K562 (cell line): ENCODE results near the gene NELFE. TPM values are rescaled to one million over a fixed set of nuclear protein-coding genes. Genes with fewer than 3 reads are reported as not detected.

Experiments used
- BHLHE40 ChIP-seq: IDR thresholded peaks from 2 replicates; pipeline ENCODE4 v1.6.1; 2011; ENCODE audit warnings: low read length, improper control_type of control experiment
- CGGBP1 ChIP-seq: fragments of 250-450 bp; sonication (Bioruptor Pico); IDR thresholded peaks from 2 replicates; pipeline ENCODE4 v1.9.0; 2021; ENCODE audit warnings: mild to moderate bottlenecking
- EP400 ChIP-seq: fragments of 450-650 bp; IDR thresholded peaks from 2 replicates; pipeline ENCODE4 v1.6.1; 2017; ENCODE audit warnings: antibody characterized with exemption, mild to moderate bottlenecking, moderate library complexity
- ETV1 ChIP-seq: fragments of 450-650 bp; conservative IDR thresholded peaks from 2 replicates; pipeline ENCODE4 v1.6.1; 2016; ENCODE audit warnings: missing genetic modification characterization, control low read depth, low read depth, missing compliant biosample characterization
- FOXK1 ChIP-seq: sonication (generic); formaldehyde crosslinking; IDR thresholded peaks from 2 replicates; pipeline ENCODE4 v1.8.0; 2022; ENCODE audit warnings: missing genetic modification reagents, mild to moderate bottlenecking, borderline replicate concordance
- HDAC2 ChIP-seq: fragments of 450-650 bp; IDR thresholded peaks from 2 replicates; pipeline ENCODE4 v1.6.1; 2016; ENCODE audit warnings: mild to moderate bottlenecking
- HINFP ChIP-seq: fragments of 450-650 bp; conservative IDR thresholded peaks from 2 replicates; pipeline ENCODE4 v1.6.1; 2016; ENCODE audit warnings: missing genetic modification characterization, low read depth, mild to moderate bottlenecking, control low read depth, missing compliant biosample characterization
- IRF2 ChIP-seq: sonication (generic); formaldehyde crosslinking; IDR thresholded peaks from 2 replicates; pipeline ENCODE4 v1.8.1; 2022; ENCODE audit warnings: mild to moderate bottlenecking, missing genetic modification reagents
- KHSRP ChIP-seq: fragments of 450-650 bp; IDR thresholded peaks from 2 replicates; pipeline ENCODE4 v1.6.1; 2017
- THAP7 ChIP-seq: fragments of 250-450 bp; sonication (Bioruptor Pico); IDR thresholded peaks from 2 replicates; pipeline ENCODE4 v1.5.0; 2021
- ZKSCAN8 ChIP-seq: fragments of 200-800 bp; sonication (Bioruptor generic); IDR thresholded peaks from 2 replicates; pipeline ENCODE4 v1.6.1; 2016; ENCODE audit warnings: missing genetic modification characterization, missing compliant biosample characterization
- ZNF175 ChIP-seq: fragments of 200-800 bp; sonication (Bioruptor generic); IDR thresholded peaks from 2 replicates; pipeline ENCODE4 v1.6.1; 2016; ENCODE audit warnings: low read depth, mild to moderate bottlenecking, missing genetic modification characterization, missing compliant biosample characterization
- ZNF318 ChIP-seq, 2 experiments: fragments of 450-650 bp; IDR thresholded peaks; 2 replicates each; pipeline ENCODE4 v1.6.1; 2016; ENCODE audit warnings: mild to moderate bottlenecking in 2 of 2, borderline replicate concordance in 1 of 2, low read depth in 1 of 2, moderate library complexity in 1 of 2
- ZNF584 ChIP-seq: fragments of 200-800 bp; sonication (Bioruptor generic); IDR thresholded peaks from 2 replicates; pipeline ENCODE4 v1.6.1; 2016; ENCODE audit warnings: low read depth, mild to moderate bottlenecking, missing genetic modification characterization, missing compliant biosample characterization
- polyA plus RNA-seq, 8 experiments: library from polyadenylated mRNA; depleted of rRNA in 4 of 8; stranded (reverse) in 5 of 8; unstranded in 3 of 8; fragments of >200 nt; fragmentation: Nextera tagmentation in 2 of 8; fragmentation: Illumina TruSeq in 1 of 8; extraction: Ambion mirVana in 2 of 8; extraction: Trizol in 1 of 8; gene quantifications; 2 replicates each; pipeline versions ENCODE4 v1.2.1 to v1.2.3, GENCODE V29; 2011 to 2014; ENCODE audit warnings: inconsistent platforms in 1 of 8, missing spikeins in 1 of 8
- total RNA-seq, 7 experiments: library from RNA; depleted of rRNA in 6 of 7; stranded (reverse); fragments of >200 nt in 6 of 7; fragmentation: Illumina TruSeq in 2 of 7; extraction: Trizol in 2 of 7; gene quantifications; 2 replicates each; pipeline versions ENCODE4 v1.2.1 to v1.2.3, GENCODE V29; 2011 to 2021; ENCODE audit warnings: low replicate concordance in 1 of 7
- TF ChIP-seq, protein P1 (sequence below): fragments of 450-650 bp; formaldehyde crosslinking; IDR thresholded peaks from 2 replicates; pipeline ENCODE4 v1.4.0; 2022; ENCODE audit warnings: missing genetic modification characterization

NELFE gene
- total and polyA plus RNA-seq, 9 of the 15 experiments (the other 6 are each of a cell fraction or from before 2014, with no cell fraction given): 15.2 to 157 (median 91.5) TPM

DNA sequence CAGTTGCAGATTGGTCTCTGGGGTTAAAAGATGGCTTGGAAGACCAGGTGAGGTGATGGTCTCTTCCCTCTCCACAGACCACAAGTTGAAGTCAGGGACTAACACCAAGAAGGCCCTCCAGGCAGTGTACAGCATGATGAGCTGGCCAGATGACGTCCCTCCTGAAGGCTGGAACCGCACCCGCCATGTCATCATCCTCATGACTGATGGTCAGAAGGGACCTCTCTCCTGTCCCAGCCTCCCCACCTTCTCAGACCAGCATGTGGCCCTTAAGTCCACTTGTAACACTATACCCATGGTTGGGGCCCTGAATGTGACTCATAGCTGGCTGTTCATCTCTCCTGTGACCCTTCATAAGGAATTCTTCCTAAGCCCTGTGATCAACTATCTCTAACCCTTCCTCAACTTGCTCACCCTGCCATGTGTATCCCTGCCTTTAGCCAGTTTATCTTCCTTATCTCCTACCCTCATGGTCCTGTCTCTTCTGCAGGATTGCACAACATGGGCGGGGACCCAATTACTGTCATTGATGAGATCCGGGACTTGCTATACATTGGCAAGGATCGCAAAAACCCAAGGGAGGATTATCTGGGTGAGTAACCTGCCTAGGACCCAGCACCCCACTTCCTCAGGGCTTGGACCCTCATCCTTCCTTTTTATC, 9.9 kb downstream of the NELFE start (continued):
- no peak for TF ChIP-seq KHSRP
- no peak; the same call in 1 of the 2 replicates for TF ChIP-seq ZKSCAN8 (CRISPR knock-in tag)
- 0 out of 2 replicates have a peak, but pooled peaks have one; percentile 20 for TF ChIP-seq ZNF175 (CRISPR knock-in tag)
- TF ChIP-seq FOXK1: no peak
- TF ChIP-seq BHLHE40: 0 out of 2 replicates have a peak, but pooled peaks have one; percentile 4
- peak; percentile 85 for TF ChIP-seq EP400
- TF ChIP-seq HINFP (tag): no peak
- TF ChIP-seq HDAC2: peak; percentile 81; the same call in 1 of the 2 replicates
- TF ChIP-seq, protein P1, sequence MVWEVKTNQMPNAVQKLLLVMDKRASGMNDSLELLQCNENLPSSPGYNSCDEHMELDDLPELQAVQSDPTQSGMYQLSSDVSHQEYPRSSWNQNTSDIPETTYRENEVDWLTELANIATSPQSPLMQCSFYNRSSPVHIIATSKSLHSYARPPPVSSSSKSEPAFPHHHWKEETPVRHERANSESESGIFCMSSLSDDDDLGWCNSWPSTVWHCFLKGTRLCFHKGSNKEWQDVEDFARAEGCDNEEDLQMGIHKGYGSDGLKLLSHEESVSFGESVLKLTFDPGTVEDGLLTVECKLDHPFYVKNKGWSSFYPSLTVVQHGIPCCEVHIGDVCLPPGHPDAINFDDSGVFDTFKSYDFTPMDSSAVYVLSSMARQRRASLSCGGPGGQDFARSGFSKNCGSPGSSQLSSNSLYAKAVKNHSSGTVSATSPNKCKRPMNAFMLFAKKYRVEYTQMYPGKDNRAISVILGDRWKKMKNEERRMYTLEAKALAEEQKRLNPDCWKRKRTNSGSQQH (CRISPR knock-in tag): no peak
- peak; percentile 25; the same call in 1 of the 2 replicates for TF ChIP-seq ZNF584
- TF ChIP-seq ETV1 (tag): no peak
- TF ChIP-seq THAP7 (CRISPR knock-in tag): no peak
- TF ChIP-seq ZNF318 (IDR thresholded peaks at IDR 0.05; ENCODE audit: borderline replicate concordance in 1 of 2, low read depth in 1 of 2): peak in 1 of 2 experiments; percentile 52; a peak in 2 of 4 replicates
- TF ChIP-seq IRF2 (CRISPR knock-in tag): no peak
- TF ChIP-seq CGGBP1 (CRISPR knock-in tag): no peak
